ENCODE results near the gene LNX1.

DNA sequence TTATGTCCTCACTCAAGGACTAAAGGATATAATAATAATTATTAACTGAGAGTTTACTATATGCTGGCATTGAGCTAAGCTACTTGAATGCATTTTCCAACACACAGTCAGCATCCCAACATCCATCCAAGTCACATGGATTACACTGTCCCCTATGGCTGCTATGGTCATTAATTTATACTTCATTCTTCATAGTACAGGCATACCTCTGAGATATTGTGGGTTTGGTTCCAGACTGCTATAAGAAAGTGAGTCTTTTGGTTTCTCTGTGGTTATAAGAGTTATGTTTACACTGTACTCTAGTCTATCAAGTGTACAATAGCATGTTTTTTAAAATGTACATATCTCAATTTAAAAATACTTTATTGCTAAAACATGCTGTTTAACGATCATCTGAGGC, 89.2 kb downstream of the LNX1 start:
- TF ChIP-seq, protein P1, sequence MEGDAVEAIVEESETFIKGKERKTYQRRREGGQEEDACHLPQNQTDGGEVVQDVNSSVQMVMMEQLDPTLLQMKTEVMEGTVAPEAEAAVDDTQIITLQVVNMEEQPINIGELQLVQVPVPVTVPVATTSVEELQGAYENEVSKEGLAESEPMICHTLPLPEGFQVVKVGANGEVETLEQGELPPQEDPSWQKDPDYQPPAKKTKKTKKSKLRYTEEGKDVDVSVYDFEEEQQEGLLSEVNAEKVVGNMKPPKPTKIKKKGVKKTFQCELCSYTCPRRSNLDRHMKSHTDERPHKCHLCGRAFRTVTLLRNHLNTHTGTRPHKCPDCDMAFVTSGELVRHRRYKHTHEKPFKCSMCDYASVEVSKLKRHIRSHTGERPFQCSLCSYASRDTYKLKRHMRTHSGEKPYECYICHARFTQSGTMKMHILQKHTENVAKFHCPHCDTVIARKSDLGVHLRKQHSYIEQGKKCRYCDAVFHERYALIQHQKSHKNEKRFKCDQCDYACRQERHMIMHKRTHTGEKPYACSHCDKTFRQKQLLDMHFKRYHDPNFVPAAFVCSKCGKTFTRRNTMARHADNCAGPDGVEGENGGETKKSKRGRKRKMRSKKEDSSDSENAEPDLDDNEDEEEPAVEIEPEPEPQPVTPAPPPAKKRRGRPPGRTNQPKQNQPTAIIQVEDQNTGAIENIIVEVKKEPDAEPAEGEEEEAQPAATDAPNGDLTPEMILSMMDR (IDR thresholded peaks at IDR 0.05): no peak
- no peak for TF ChIP-seq POLR2A (IDR thresholded peaks at IDR 0.05)
